IMR-90 (cell line): ENCODE measurements around the gene POLR2I. TPM values are rescaled to one million over a fixed set of nuclear protein-coding genes. Genes with fewer than 3 reads are reported as not detected.

Experiments
- ATAC-seq: fragments of 200-7000 bp; cut with Tn5 transposase; 2 replicates; pipeline ENCODE4 v1.9.1; 2020; ENCODE audit warnings: low read depth, mild to moderate bottlenecking, moderate library complexity
- BruUV-seq: library from RNA; stranded (reverse); fragments of 400-500 nt; replicated peaks from 2 replicates; lab custom pipeline; 2021; lab: Mats Ljungman, UMichigan
- CTCF ChIA-PET: fragments of 300-600 bp; formaldehyde crosslinking; extraction: SDS; loops from one replicate; lab custom pipeline; 2021; ENCODE audit warnings: antibody characterized with exemption; lab: Yijun Ruan, JAX
- POLR2A ChIA-PET: fragments of 300-600 bp; sonication (Branson Sonifier 250); formaldehyde crosslinking; loops from one replicate; lab custom pipeline; 2022; ENCODE audit warnings: antibody characterized with exemption; ENCODE audit not compliant: unreplicated experiment; lab: Charles Lee
- DNase-seq: peaks from one replicate; pipeline ENCODE4 v3.0.0; 2013
- H2AFZ ChIP-seq: replicated peaks from 2 replicates; pipeline ENCODE3; 2013; ENCODE audit warnings: low read length, mild to moderate bottlenecking; ENCODE audit not compliant: poor library complexity
- H2AK5ac ChIP-seq: 2 replicates; pipeline ENCODE4 v1.6.1; 2013; ENCODE audit warnings: low read depth, low read length, inconsistent platforms
- H2AK9ac ChIP-seq: replicated peaks from 2 replicates; pipeline ENCODE3; 2013; ENCODE audit warnings: mild to moderate bottlenecking, low read depth, low read length, moderate library complexity; ENCODE audit not compliant: poor library complexity
- H2BK120ac ChIP-seq: 2 replicates; pipeline ENCODE4 v1.6.1; 2013; ENCODE audit warnings: low read depth, low read length, inconsistent platforms
- H2BK15ac ChIP-seq: 3 replicates; pipeline ENCODE4 v1.6.1; 2013; ENCODE audit warnings: low read depth, low read length, inconsistent platforms
- H2BK20ac ChIP-seq: 2 replicates; pipeline ENCODE4 v1.6.1; 2013; ENCODE audit warnings: low read depth, mild to moderate bottlenecking, inconsistent platforms, low read length, moderate library complexity
- H2BK5ac ChIP-seq: 2 replicates; pipeline ENCODE4 v1.6.1; 2013; ENCODE audit warnings: mild to moderate bottlenecking, low read depth, low read length, inconsistent platforms; ENCODE audit not compliant: poor library complexity, severe bottlenecking
- H3K14ac ChIP-seq: replicated peaks from 2 replicates; pipeline ENCODE4 v1.6.1; 2013; ENCODE audit warnings: low read depth, low read length, inconsistent platforms
- H3K18ac ChIP-seq: 2 replicates; pipeline ENCODE4 v1.6.1; 2013; ENCODE audit warnings: low read depth, low read length, control low read depth
- H3K23ac ChIP-seq: 2 replicates; pipeline ENCODE4 v1.6.1; 2013; ENCODE audit warnings: low read depth, low read length, inconsistent platforms
- H3K27ac ChIP-seq: 2 replicates; pipeline ENCODE4 v1.5.1; 2013; ENCODE audit warnings: mild to moderate bottlenecking, control low read depth, low read length; ENCODE audit not compliant: insufficient read depth
- H3K27me3 ChIP-seq: 2 replicates; pipeline ENCODE4 v1.6.1; 2013; ENCODE audit warnings: low read length; ENCODE audit not compliant: control insufficient read depth, insufficient read depth
- H3K36me3 ChIP-seq: 2 replicates; pipeline ENCODE4 v1.6.1; 2013; ENCODE audit warnings: low read length, mixed read lengths; ENCODE audit not compliant: control insufficient read depth, insufficient read depth
- H3K4ac ChIP-seq: 2 replicates; pipeline ENCODE4 v1.6.1; 2013; ENCODE audit warnings: low read depth, low read length, inconsistent platforms
- H3K4me1 ChIP-seq: 2 replicates; pipeline ENCODE4 v1.6.1; 2013; ENCODE audit warnings: low read length, mixed read lengths; ENCODE audit not compliant: control insufficient read depth, insufficient read depth
- H3K4me2 ChIP-seq: 2 replicates; pipeline ENCODE4 v1.6.1; 2013; ENCODE audit warnings: low read depth, mild to moderate bottlenecking, control low read depth, low read length, moderate library complexity
- H3K4me3 ChIP-seq: 2 replicates; pipeline ENCODE4 v1.5.1; 2013; ENCODE audit warnings: low read depth, mild to moderate bottlenecking, control low read depth, low read length, moderate library complexity; ENCODE audit not compliant: insufficient read depth
- H3K56ac ChIP-seq: 2 replicates; pipeline ENCODE4 v1.6.1; 2013; ENCODE audit warnings: low read length, inconsistent platforms; ENCODE audit not compliant: insufficient read depth; ENCODE audit errors: extremely low read depth
- H3K79me1 ChIP-seq, 2 experiments: 2 replicates each; pipeline ENCODE4 v1.6.1; 2013; ENCODE audit warnings: low read length in 2 of 2, inconsistent platforms in 1 of 2, low read depth in 1 of 2
- H3K9ac ChIP-seq: 2 replicates; pipeline ENCODE4 v1.6.1; 2013; ENCODE audit warnings: low read depth, low read length, control low read depth
- H3K9me1 ChIP-seq: 2 replicates; pipeline ENCODE4 v1.6.1; 2013; ENCODE audit warnings: low read length, inconsistent platforms; ENCODE audit not compliant: insufficient read depth
- H3K9me3 ChIP-seq: 2 replicates; pipeline ENCODE4 v1.6.1; 2013; ENCODE audit warnings: low read length; ENCODE audit not compliant: control insufficient read depth, insufficient read depth
- H4K20me1 ChIP-seq: 2 replicates; pipeline ENCODE4 v1.6.1; 2013; ENCODE audit warnings: low read length, inconsistent platforms; ENCODE audit not compliant: insufficient read depth
- H4K5ac ChIP-seq: 2 replicates; pipeline ENCODE4 v1.6.1; 2013; ENCODE audit warnings: mild to moderate bottlenecking, low read depth, low read length, control low read depth
- H4K8ac ChIP-seq, 2 experiments: 2 replicates each; pipeline ENCODE4 v1.6.1; 2013; ENCODE audit warnings: low read depth in 2 of 2, low read length in 2 of 2, control low read depth in 1 of 2, inconsistent platforms in 1 of 2
- H4K91ac ChIP-seq: 2 replicates; pipeline ENCODE4 v1.6.1; 2013; ENCODE audit warnings: low read depth, low read length, inconsistent platforms; ENCODE audit not compliant: insufficient read depth
- NFE2L2 ChIP-seq: fragments of 150-350 bp; IDR thresholded peaks from 2 replicates; pipeline ENCODE4 v1.6.1; 2016; ENCODE audit warnings: low read depth, mild to moderate bottlenecking, low read length
- SMC3 ChIP-seq: fragments of 150-350 bp; IDR thresholded peaks from 2 replicates; pipeline ENCODE4 v1.6.1; 2016; ENCODE audit warnings: low read depth, mild to moderate bottlenecking, antibody characterized with exemption, low read length, moderate library complexity
- WGBS, 2 experiments: methylation state at CpG; one replicate each; pipeline versions ENCODE4 v1.1.5 to v1.1.7; 2013; ENCODE audit warnings: missing lambda C conversion rate in 2 of 2; ENCODE audit not compliant: insufficient read length in 1 of 2; ENCODE audit errors: extremely low coverage in 2 of 2; 5-methylcytosine and 5-hydroxymethylcytosine counted together
- dilution Hi-C: fragments of 300-500 bp; cut with HindIII; formaldehyde crosslinking; loops from one replicate; pipeline ENCODE4 v1.14.3; 2018; ENCODE audit warnings: low sequenced_read_pairs; ENCODE audit not compliant: unreplicated experiment
- in situ Hi-C: fragments of 300-500 bp; cut with MboI; formaldehyde crosslinking; loops from 3 replicates; pipeline ENCODE4 v1.14.3; 2019; ENCODE audit warnings: low sequenced_read_pairs, inconsistent platforms, mixed read lengths
- intact Hi-C: fragments of 100-400 bp; cut with micrococcal nuclease; formaldehyde crosslinking; loops from 2 replicates; pipeline ENCODE4 v1.10.0; 2022
- polyA plus RNA-seq, 3 experiments: library from polyadenylated mRNA; depleted of rRNA; stranded (reverse); fragments of >200 nt; gene quantifications; 2 replicates each; pipeline ENCODE4 v1.2.3, GENCODE V29; 2012; ENCODE audit warnings: low replicate concordance in 1 of 3
- total RNA-seq: library from RNA; depleted of rRNA; stranded (reverse); fragments of >200 nt; gene quantifications from 2 replicates; pipeline ENCODE4 v1.2.3, GENCODE V29; 2012

The POLR2I gene
- total and polyA plus RNA-seq, 2 of the 4 experiments (the other 2 are of a cell fraction), result 35.8 to 59.7 TPM

- whole genome bisulfite sequencing, 2 experiments, result no CpG with 5 or more reads among the region's 6 CpGs
- Histone ChIP-seq H3K27ac (no peak overlapping the region), H2BK5ac (no peak overlapping the region), H3K4me3 (no peak overlapping the region), H3K18ac (no peak overlapping the region), H3K27me3 (no peaks in the 10 kb centered on the region), H3K56ac (no peak overlapping the region), H2BK120ac (no peak overlapping the region), H4K20me1 (no peaks in the 10 kb centered on the region), H3K4me2 (no peak overlapping the region), H3K4ac (no peak overlapping the region), H3K4me1 (no peaks in the 10 kb centered on the region), H3K9me1 (0 out of 2 replicates have a peak, but pooled peaks cover 2% of the 10 kb centered on the region), H4K5ac (no peak overlapping the region), H3K23ac (no peak overlapping the region), H2AFZ (no peak overlapping the region), H2AK5ac (no peak overlapping the region), H3K9ac (no peak overlapping the region), H2BK15ac (no peak overlapping the region), H3K79me1 (no peaks in the 10 kb centered on the region), H2BK20ac (no peak overlapping the region), H2AK9ac (no peak overlapping the region), H3K14ac (no peak overlapping the region), H4K91ac (no peak overlapping the region), H3K36me3 (peaks cover 11% of the 10 kb centered on the region), H4K8ac (no peak overlapping the region), H3K9me3 (no peaks in the 10 kb centered on the region)
- no TSS peak for BruUV-seq
- intact Hi-C loops, result no loop called here
- in situ Hi-C loops, result no loop called here
- ChIA-PET CTCF (no interaction called here), POLR2A (no interaction called here)
- dilution Hi-C loops, result no loop called here
- ATAC-seq (no peak), DNase-seq (no peak)
- TF ChIP-seq SMC3 (no peak), NFE2L2 (no peak)
Observed at GRCh38 chr19:36093687-36094086, 21.0 kb downstream of the POLR2I start.
